Kidney (tissue), 14 donors: ENCODE results near the gene MFAP1. TPM values are rescaled to one million over a fixed set of nuclear protein-coding genes. Genes with fewer than 3 reads are reported as not detected.
A peak's percentile ranks its signal among the peaks of the same experiment; 100 is the strongest.

Source experiments
- DNase-seq, 5 donors: peaks; one replicate each; pipeline ENCODE4 v3.0.0-alpha.2; 2013 to 2020
- FAIRE-seq: peaks from 2 replicates; lab custom pipeline; 2012; peaks lifted over from hg19 to GRCh38; lab: Jason Lieb, UNC
- H3K27ac ChIP-seq, 2 donors: one replicate each; pipeline ENCODE4 v1.7.0; 2013; ENCODE audit warnings: low read depth in 2 of 2, low read length in 2 of 2, inconsistent platforms in 1 of 2
- H3K27me3 ChIP-seq: one replicate; pipeline ENCODE4 v1.7.1; 2013; ENCODE audit warnings: low read length, inconsistent platforms; ENCODE audit not compliant: control insufficient read depth, insufficient read depth
- H3K36me3 ChIP-seq, 3 donors: one replicate each; pipeline versions ENCODE4 v1.7.0 to v1.7.1; 2013; ENCODE audit warnings: low read length in 3 of 3, control low read depth in 1 of 3, inconsistent platforms in 1 of 3; ENCODE audit not compliant: insufficient read depth in 3 of 3, control insufficient read depth in 2 of 3
- H3K4me1 ChIP-seq, 3 donors: one replicate each; pipeline versions ENCODE4 v1.7.0 to v1.7.1; 2013; ENCODE audit warnings: low read length in 3 of 3, inconsistent platforms in 1 of 3, low read depth in 1 of 3; ENCODE audit not compliant: control insufficient read depth in 2 of 3, insufficient read depth in 2 of 3
- H3K4me3 ChIP-seq, 3 donors: one replicate each; pipeline versions ENCODE4 v1.7.0 to v1.8.1; 2013; ENCODE audit warnings: low read length in 3 of 3, control low read depth in 1 of 3, inconsistent platforms in 1 of 3
- H3K9ac ChIP-seq, 3 donors: one replicate each; pipeline versions ENCODE4 v1.7.0 to v1.7.1; 2013; ENCODE audit warnings: low read length in 3 of 3, control low read depth in 1 of 3, inconsistent platforms in 1 of 3
- H3K9me3 ChIP-seq, 3 donors: one replicate each; pipeline versions ENCODE4 v1.7.0 to v1.7.1; 2013; ENCODE audit warnings: low read length in 3 of 3, control low read depth in 1 of 3, inconsistent platforms in 1 of 3; ENCODE audit not compliant: control insufficient read depth in 2 of 3, insufficient read depth in 1 of 3
- CTCF ChIP-seq: IDR thresholded peaks from 3 replicates; pipeline ENCODE4 v1.5.1; 2012; ENCODE audit warnings: mild to moderate bottlenecking, moderate library complexity, borderline replicate concordance; ENCODE audit not compliant: insufficient read depth; ENCODE audit errors: extremely low read depth
- intact Hi-C: fragments of 100-400 bp; cut with DNase I; formaldehyde crosslinking; loops from one replicate; pipeline ENCODE4 v1.11.1; 2022
- polyA plus RNA-seq: library from polyadenylated mRNA; stranded (reverse); fragments of 350-450 nt; fragmentation: Illumina TruSeq; extraction: RNeasy Lipid Tissue Mini Kit (QIAGEN cat#74804); gene quantifications from one replicate; pipeline ENCODE4 v1.2.3, GENCODE V29; 2014; ENCODE audit warnings: low read depth, low replicate concordance; ENCODE audit not compliant: insufficient read depth
- total RNA-seq: library from RNA; stranded (reverse); fragmentation: NEBNext Ultra II Directional; extraction: Animal tissue kit (Norgen Biotek cat#: 25700); gene quantifications from one replicate; pipeline ENCODE4 v1.2.1, GENCODE V29; 2021
- donor health status: control.
- donor health status: control.
- donor health status: control.
- donor health status: control.
- donor health status: control.
- donor health status: DM: yes; HTN: yes; CAD: no.
- donor health status: Normal renal cell carcinoma (clear cell type).

MFAP1 gene
- total and polyA plus RNA-seq, 2 donors from 2014 or later = 25.3 to 28.1 TPM

GRCh38 chr15:43794269-43795037 lies 30.0 kb downstream of the MFAP1 start:
- DNase-seq = no peak
- no peaks in the 10 kb centered on the region for H3K27me3 ChIP-seq
- FAIRE-seq = no peak
- intact Hi-C loops = no loop called here
- peak overlapping the region in 2 of 3 donors; percentile 7 to 100 for H3K4me3 ChIP-seq
- H3K9me3 ChIP-seq = no peaks in the 10 kb centered on the region
- H3K36me3 ChIP-seq = peaks cover 11 to 25% (median 23%) of the 10 kb centered on the region in 3 donors
- no peak overlapping the region for H3K27ac ChIP-seq
- TF ChIP-seq CTCF = no peak
- H3K4me1 ChIP-seq = peaks cover 5 to 38% (median 30%) of the 10 kb centered on the region in 3 donors
- peak overlapping the region in 1 of 3 donors; percentile 4 for H3K9ac ChIP-seq

GRCh38 chr15:43793647-43794046 lies 30.8 kb downstream of the MFAP1 start:
- H3K27me3 ChIP-seq = no peaks in the 10 kb centered on the region
- FAIRE-seq (no peak), DNase-seq (no peak)
- peaks cover 5 to 31% (median 26%) of the 10 kb centered on the region in 3 donors for H3K4me1 ChIP-seq
- H3K9ac ChIP-seq = peak overlapping the region; percentile 95 to 100 (median 100)
- H3K27ac ChIP-seq = peak overlapping the region; percentile 99
- no peaks in the 10 kb centered on the region for H3K9me3 ChIP-seq
- H3K36me3 ChIP-seq = peaks cover 11 to 23% (median 20%) of the 10 kb centered on the region in 3 donors
- intact Hi-C loops = no loop called here
- no peak for TF ChIP-seq CTCF
- H3K4me3 ChIP-seq = peak overlapping the region in 2 of 3 donors; percentile 96 to 100

- Histone ChIP-seq H3K9me3 (no peaks in the 10 kb centered on the region), H3K4me3 (peak overlapping the region; percentile 96 to 100 (median 97)), H3K4me1 (peaks cover 5 to 24% (median 22%) of the 10 kb centered on the region in 3 donors)
These were observed 31.6 kb downstream of the MFAP1 start for GRCh38 chr15:43792761-43793476.

More at GRCh38 chr15:43792761-43793476, 31.6 kb downstream of the MFAP1 start:
- no peak for FAIRE-seq
- Histone ChIP-seq H3K9ac (peak overlapping the region; percentile 95 to 100 (median 100)), H3K27me3 (no peaks in the 10 kb centered on the region), H3K36me3 (peaks cover 11 to 20% (median 20%) of the 10 kb centered on the region in 3 donors), H3K27ac (peak overlapping the region; percentile 99)
- intact Hi-C loops = no loop called here
- peak in 1 of 5 donors; percentile 53 for DNase-seq
- TF ChIP-seq CTCF = no peak
